Adipose tissue (tissue), 3 donors: Measurements from ENCODE around the gene TEX101. TPM values are rescaled to one million over a fixed set of nuclear protein-coding genes. Genes with fewer than 3 reads are reported as not detected.
"Not testable (repeated sequence)": the region's sequence is repeated elsewhere in the genome, so short reads cannot be mapped to it uniquely, and the experiment has no call there.

ENCODE experiments used
- H3K27ac ChIP-seq: one replicate; pipeline ENCODE4 v1.5.1; 2013; ENCODE audit warnings: low read depth, low read length
- WGBS, 3 donors: extraction: QIAGEN DNeasy Blood & Tissue Kit; methylation state at CpG; one replicate each; pipeline ENCODE4 v1.1.7; 2013; 5-methylcytosine and 5-hydroxymethylcytosine counted together
- polyA plus RNA-seq, 3 donors: library from polyadenylated mRNA; stranded (reverse); fragments of 200-250 nt; gene quantifications; one replicate each; pipeline ENCODE4 v1.2.3, GENCODE V29; 2013
- donor health status: healthy with polysubstance abuse.
- donor health status: Bipolar disorder and iron deficiency.
- donor health status: healthy.

TEX101 gene
- polyA plus RNA-seq, 3 donors, result 0.06 TPM; not detected in 2

DNA sequence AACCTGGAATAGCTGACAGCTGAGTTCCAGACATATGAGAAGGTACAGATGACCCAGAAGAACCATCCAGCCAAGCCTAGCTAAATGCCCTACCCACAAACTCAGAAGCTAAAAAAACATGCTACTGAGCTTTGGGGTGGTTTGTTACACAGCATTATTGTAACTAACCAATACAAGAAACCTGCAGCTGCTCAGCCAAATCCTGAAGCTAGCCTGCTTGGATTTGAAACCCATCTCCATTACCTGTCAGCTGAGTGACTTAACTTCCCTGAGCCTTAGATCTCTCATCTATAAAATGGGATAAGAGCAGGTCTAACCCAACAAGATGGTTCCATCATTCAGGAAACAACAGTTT is 25.0 kb downstream of the TEX101 start:
- H3K27ac ChIP-seq, result no peak overlapping the region

DNA sequence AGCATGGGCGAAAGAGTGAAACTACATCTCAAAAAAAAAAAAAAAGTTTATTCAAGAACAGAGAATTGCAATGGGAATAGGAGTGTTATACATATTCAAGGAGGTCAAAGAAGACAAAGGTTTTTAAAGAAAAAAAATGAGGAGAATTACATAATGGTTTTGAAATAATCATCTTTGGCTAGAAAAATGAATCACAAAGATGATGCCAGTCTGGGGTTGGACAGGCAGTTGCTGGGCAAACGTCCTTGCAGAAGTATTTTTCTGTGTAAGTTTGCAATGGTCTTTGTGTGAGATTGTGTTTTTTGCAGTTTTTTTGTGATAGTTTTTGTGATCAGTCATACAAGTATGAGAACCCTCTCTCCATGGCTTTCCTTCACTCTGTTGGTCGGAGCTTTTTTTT is 27.0 kb downstream of the TEX101 start:
- 60 to 64% (median 61%) methylated on average over 3 of the region's 3 CpGs for WGBS, 3 donors
- H3K27ac ChIP-seq, result no peak overlapping the region

- 87 to 94% (median 92%) methylated on average over 9 of the region's 9 CpGs for WGBS, 3 donors
- H3K27ac ChIP-seq, result not testable (repeated sequence)
Observed at GRCh38 chr19:43444091-43444490, 29.4 kb downstream of the TEX101 start.

GRCh38 chr19:43444531-43445287 is 30.0 kb downstream of the TEX101 start:
- no peak overlapping the region for H3K27ac ChIP-seq
- WGBS, 3 donors, result 75 to 86% (median 78%) methylated on average over 15 of the region's 15 CpGs

DNA sequence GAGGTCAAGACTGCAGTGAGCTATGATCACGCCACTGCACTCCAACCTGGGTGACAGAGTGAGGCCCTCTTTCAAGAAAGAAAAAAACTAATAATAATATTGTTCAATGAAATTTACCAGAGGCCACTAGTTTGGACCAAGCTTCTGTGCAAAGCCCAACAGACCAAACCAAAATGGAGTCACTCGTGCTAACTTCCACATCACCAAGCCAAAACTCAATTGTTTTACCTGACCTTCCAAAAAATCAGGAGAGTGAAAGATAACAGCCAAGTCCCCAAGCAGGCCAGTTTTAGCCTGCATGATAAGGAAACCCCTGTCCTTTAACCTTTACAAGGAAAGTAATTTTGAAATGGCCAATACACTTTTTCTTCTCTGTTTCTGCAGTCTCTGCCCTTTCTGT is 30.7 kb downstream of the TEX101 start:
- H3K27ac ChIP-seq, result no peak overlapping the region
- 83 to 94% (median 92%) methylated on average over 2 of the region's 2 CpGs for WGBS, 3 donors

DNA sequence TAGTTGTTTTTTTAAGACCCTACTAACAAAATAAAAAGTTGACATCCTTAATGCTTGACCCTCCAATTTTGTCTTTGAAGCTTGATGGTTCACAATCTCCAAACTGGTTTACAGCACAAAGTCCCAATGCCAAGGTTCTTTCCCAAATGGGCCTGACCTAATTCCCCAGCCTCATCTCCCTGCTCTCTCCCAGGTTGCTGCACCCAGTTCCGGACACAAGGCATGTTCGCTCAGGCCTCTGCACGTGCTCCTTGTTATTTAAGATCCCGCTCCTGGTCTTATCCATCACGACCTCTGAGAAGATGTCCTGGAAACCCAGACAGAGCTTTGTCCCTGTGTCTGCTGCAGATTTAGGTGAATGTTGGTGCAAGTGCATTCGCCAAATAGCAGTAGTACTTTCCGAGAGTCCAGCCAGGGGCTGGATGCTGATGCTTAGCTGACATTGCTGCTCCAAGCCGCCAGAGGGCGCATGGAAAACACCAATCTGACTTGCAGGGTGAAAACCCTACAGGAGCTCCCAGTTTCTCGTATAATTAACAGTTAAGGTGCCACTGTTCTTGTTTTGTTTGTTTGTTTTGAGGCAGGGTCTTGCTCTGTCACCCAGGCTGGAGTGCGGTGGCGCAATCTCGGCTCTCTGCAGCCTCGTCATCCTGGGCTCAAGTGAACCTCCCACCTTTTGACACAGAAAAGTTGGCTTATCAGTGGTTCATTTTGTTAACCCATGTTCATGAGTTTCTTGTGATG is 32.2 kb downstream of the TEX101 start:
- 24 to 31% (median 29%) methylated on average over 14 of the region's 14 CpGs for WGBS, 3 donors
- H3K27ac ChIP-seq, result no peak overlapping the region

DNA sequence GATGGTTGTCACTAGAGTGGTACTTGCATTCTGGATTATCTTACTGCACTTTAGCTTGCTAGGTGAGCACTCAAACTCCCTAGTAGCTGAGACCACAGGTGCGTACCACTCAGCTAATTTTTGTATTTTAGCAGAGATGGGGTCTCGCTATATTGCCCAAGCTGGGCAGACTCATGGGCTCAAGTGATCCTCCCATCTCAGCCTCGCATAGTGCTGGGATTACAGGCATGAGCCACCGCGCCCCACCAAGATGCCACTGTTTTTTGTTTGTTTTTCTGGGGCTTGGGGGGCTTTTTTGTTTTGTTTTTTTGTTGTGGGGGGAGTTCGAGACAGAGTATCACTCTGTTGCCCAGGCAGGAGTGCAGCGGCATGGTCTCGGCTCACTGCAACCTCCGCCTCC is 33.0 kb downstream of the TEX101 start:
- no peak overlapping the region for H3K27ac ChIP-seq
- 87 to 96% (median 94%) methylated on average over 9 of the region's 9 CpGs for WGBS, 3 donors

GRCh38 chr19:43450545-43450997 is 35.9 kb downstream of the TEX101 start:
- no peak overlapping the region for H3K27ac ChIP-seq
- 40 to 82% (median 42%) methylated on average over 2 of the region's 2 CpGs for WGBS, 3 donors

- H3K27ac ChIP-seq, result no peak overlapping the region
- WGBS, 3 donors, result 63 to 76% (median 71%) methylated on average over 3 of the region's 3 CpGs
Observed at GRCh38 chr19:43452582-43452981, 37.9 kb downstream of the TEX101 start.

DNA sequence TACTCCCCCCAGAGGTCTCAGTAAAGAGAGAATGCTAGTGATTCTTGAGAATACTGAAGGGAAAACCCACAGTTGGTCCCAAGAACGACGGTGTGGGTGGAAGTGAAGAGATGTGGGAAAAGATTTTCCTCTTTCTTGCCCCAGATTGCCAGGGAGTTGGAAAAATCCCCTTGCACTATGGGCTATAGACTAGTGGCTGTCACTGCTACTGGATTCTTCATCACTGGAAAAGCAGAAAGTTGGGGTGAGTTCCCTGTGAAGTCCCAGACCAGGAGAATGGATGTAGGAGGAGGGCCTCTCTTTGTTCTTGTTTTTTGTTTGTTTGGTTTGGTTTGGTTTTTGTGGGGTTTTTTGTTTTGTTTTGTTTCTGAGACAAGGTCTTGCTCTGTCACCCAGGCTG is 39.3 kb downstream of the TEX101 start:
- WGBS, 3 donors, result 69 to 75% (median 72%) methylated on average over 2 of the region's 2 CpGs
- H3K27ac ChIP-seq, result no peak overlapping the region

GRCh38 chr19:43455321-43456113 is 40.8 kb downstream of the TEX101 start:
- WGBS, 3 donors, result 35 to 46% (median 37%) methylated on average over 10 of the region's 10 CpGs

DNA sequence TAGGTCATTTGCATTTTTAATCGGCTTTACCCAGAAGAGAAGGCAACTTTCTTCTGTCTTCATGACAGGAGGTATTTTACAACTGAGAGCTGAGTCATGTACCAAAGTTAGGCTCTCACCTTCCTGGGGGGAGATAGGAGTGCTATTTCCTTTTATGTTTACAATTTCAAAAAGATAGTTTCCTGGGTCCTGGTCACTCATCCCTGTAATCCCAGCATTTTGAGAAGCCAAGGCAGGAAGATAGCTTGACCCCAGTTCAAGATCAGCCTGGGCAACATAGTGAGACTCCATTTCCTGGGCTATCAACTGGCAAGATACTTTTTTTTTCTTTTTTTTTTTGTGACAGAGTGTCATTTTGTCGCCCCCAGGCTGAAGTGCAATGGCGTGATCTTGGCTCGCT is 43.1 kb downstream of the TEX101 start:
- 84 to 94% (median 89%) methylated on average over 4 of the region's 4 CpGs for WGBS, 3 donors
- no peak overlapping the region for H3K27ac ChIP-seq

More at GRCh38 chr19:43455321-43456113, 40.8 kb downstream of the TEX101 start:
- H3K27ac ChIP-seq, result no peak overlapping the region

- 72 to 83% (median 76%) methylated on average over 16 of the region's 16 CpGs for WGBS, 3 donors
- no peak overlapping the region for H3K27ac ChIP-seq
Observed at GRCh38 chr19:43460362-43461016, 45.8 kb downstream of the TEX101 start.

DNA sequence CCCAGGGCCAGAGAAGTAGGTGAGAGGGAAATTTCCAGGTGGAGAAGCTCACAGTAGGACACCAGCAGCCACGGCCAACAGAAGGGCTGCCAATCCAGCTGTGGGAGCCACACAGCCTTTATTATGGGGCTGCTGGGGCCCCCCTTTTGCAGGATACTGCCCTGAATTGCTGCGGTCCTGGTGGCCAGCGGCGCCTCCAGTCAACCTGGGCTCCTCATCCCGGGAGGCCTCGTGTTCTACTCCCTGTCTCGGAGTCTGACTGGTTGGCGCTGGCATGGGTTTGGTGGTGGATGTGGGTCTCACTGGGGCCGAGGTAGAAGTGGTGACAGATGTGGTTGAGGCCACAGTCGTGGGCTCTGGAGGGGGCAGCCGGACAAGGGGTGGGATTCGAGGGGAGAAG is 46.6 kb downstream of the TEX101 start:
- H3K27ac ChIP-seq, result no peak overlapping the region
- 92% methylated on average over 12 of the region's 12 CpGs for WGBS, 3 donors

DNA sequence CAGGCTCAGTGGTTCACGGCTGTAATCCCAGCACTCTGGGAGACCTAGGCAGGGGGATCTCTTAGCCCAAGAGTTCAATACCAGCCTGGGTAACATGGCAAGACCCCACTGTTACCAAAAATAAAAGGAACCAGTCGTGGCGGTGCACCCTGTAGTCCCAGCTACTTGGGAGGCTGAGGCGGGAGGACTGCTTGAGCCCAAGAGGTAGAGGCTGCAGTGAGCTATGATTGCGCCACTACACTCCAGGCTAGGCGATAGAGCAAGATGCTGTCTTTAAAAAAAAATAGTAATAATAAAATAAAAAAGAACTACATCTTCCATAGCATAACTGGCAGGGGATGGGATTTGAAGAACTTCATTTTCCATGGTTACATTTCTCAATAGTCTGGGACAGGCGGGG is 47.7 kb downstream of the TEX101 start:
- no peak overlapping the region for H3K27ac ChIP-seq

GRCh38 chr19:43462785-43463380 is 48.2 kb downstream of the TEX101 start:
- WGBS, 3 donors, result 8 to 14% (median 11%) methylated on average over 33 of the region's 33 CpGs
- no peak overlapping the region for H3K27ac ChIP-seq

More for the DNA sequence above, 47.7 kb downstream of the TEX101 start:
- 86 to 93% (median 91%) methylated on average over 7 of the region's 7 CpGs for WGBS, 3 donors

DNA sequence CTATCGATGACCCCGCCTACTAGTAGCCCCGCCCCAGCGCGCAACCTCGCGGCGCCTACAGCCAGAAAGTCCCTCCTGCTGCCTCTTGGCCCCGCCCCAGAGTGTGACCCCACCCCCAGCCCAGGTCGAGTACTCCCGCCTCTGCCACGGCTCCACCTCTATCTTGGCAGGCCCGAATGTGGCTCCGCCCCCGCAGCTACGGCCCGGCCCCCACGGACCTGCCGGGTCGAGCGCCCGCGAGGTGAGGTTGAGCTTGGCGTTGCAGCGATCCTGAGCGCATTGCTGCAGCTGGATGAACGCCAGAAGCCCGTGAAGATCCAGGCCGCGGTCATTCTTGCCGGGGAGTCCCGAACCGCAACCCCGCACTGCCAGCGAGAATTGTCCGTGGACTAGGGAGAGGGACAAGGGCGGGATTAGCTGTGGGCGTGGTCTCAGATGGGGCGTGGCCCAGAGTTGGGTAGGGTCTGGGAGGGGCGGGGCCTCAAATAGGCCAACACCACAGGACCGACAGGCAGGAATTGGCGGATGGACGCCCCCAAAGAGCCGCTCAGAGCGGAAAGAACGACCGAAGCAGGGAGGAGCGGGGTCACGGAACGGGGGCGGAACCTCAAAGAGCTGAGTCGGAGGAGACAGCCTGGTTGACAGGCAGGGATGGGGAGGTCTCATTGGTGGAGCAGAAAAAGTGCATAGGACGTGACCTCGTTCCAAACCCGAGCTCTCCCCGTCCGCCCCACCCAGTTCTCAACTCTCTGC is 48.9 kb downstream of the TEX101 start:
- 0% methylated on average over 56 to 57 of the region's 57 CpGs for WGBS, 3 donors

More for the DNA sequence above, 48.9 kb downstream of the TEX101 start:
- no peak overlapping the region for H3K27ac ChIP-seq
